ENCODE measurements around the gene PCDHA9. TPM values are rescaled to one million over a fixed set of nuclear protein-coding genes. Genes with fewer than 3 reads are reported as not detected.

PCDHA9 gene
- total and polyA plus RNA-seq, 2 of the 4 experiments (the other 2 are of a cell fraction), result under 0.01 TPM; not detected in 1

- no peak overlapping the region for H2AK5ac ChIP-seq (ENCODE audit: low read depth, low read length)
- H4K91ac ChIP-seq (ENCODE audit: insufficient read depth, low read depth, low read length), result no peak overlapping the region
- H3K9me3 ChIP-seq (ENCODE audit: control insufficient read depth, insufficient read depth, low read length), result peaks cover 17% of the 10 kb centered on the region
- no peaks in the 10 kb centered on the region for H3K4me1 ChIP-seq (ENCODE audit: control insufficient read depth, insufficient read depth, low read length)
- no peak overlapping the region for H2BK5ac ChIP-seq (ENCODE audit: low read depth, low read length, poor library complexity, severe bottlenecking)
- no peak overlapping the region for H3K18ac ChIP-seq (ENCODE audit: low read depth, low read length)
- no peak overlapping the region for H2AK9ac ChIP-seq (replicated peaks; ENCODE audit: low read depth, low read length, poor library complexity)
- no peak overlapping the region for H3K4me2 ChIP-seq (ENCODE audit: low read depth, low read length)
- no peaks in the 10 kb centered on the region for H3K9me1 ChIP-seq (ENCODE audit: insufficient read depth, low read length)
- no peak overlapping the region for H3K23ac ChIP-seq (ENCODE audit: low read depth, low read length)
- H4K20me1 ChIP-seq (ENCODE audit: insufficient read depth, low read length), result no peaks in the 10 kb centered on the region
- no peak overlapping the region for H2BK20ac ChIP-seq (ENCODE audit: low read depth, low read length)
- H3K4me3 ChIP-seq (ENCODE audit: insufficient read depth, low read depth, low read length), result no peak overlapping the region
- no peak overlapping the region for H2BK15ac ChIP-seq (ENCODE audit: low read depth, low read length)
- in situ Hi-C loops (cut with MboI; ENCODE audit: low sequenced_read_pairs) (no loop called here), dilution Hi-C loops (cut with HindIII; ENCODE audit: low sequenced_read_pairs, unreplicated experiment) (no loop called here), intact Hi-C loops (cut with micrococcal nuclease) (no loop called here)
- no peak overlapping the region for H4K8ac ChIP-seq (ENCODE audit: low read depth in 2 of 2, low read length in 2 of 2)
- 44% methylated on average over 79 of the region's 103 CpGs; no CpG with 5 or more reads in 1 of the 2 experiments for WGBS, 2 experiments (ENCODE audit: extremely low coverage in 2 of 2, insufficient read length in 1 of 2)
- no peak overlapping the region for H2AFZ ChIP-seq (replicated peaks; ENCODE audit: low read length, poor library complexity)
- H3K27me3 ChIP-seq (ENCODE audit: control insufficient read depth, insufficient read depth, low read length), result no peaks in the 10 kb centered on the region
- H3K4ac ChIP-seq (ENCODE audit: low read depth, low read length), result no peak overlapping the region
- no peak overlapping the region for H3K27ac ChIP-seq (ENCODE audit: insufficient read depth, low read length)
- no peak overlapping the region for H4K5ac ChIP-seq (ENCODE audit: low read depth, low read length)
- POLR2A ChIA-PET (ENCODE audit: unreplicated experiment), result no interaction called here
- H3K14ac ChIP-seq (replicated peaks; ENCODE audit: low read depth, low read length), result no peak overlapping the region
- H3K9ac ChIP-seq (ENCODE audit: low read depth, low read length), result no peak overlapping the region
- DNase-seq (no peak), ATAC-seq (ENCODE audit: low read depth) (no peak)
- BruUV-seq (replicated peaks), result no TSS peak
- H3K56ac ChIP-seq (ENCODE audit: extremely low read depth, insufficient read depth, low read length), result no peak overlapping the region
- no peak overlapping the region for H2BK120ac ChIP-seq (ENCODE audit: low read depth, low read length)
- no peaks in the 10 kb centered on the region for H3K36me3 ChIP-seq (ENCODE audit: control insufficient read depth, insufficient read depth, low read length)
- H3K79me1 ChIP-seq (ENCODE audit: low read depth in 1 of 2, low read length in 2 of 2), result no peaks in the 10 kb centered on the region
- CTCF ChIA-PET, result no interaction called here
- TF ChIP-seq MAFK (IDR thresholded peaks at IDR 0.05; ENCODE audit: low read depth, low read length) (no peak), CHD1 (IDR thresholded peaks at IDR 0.05; ENCODE audit: low read depth, low read length) (no peak), MAZ (IDR thresholded peaks at IDR 0.05; ENCODE audit: borderline replicate concordance, low read depth, low read length) (no peak), FOS (IDR thresholded peaks at IDR 0.05; ENCODE audit: low read depth, low read length) (no peak), CEBPB (IDR thresholded peaks at IDR 0.05; ENCODE audit: low read depth, low read length) (no peak), ELK1 (IDR thresholded peaks at IDR 0.05; ENCODE audit: borderline replicate concordance, low read depth, low read length) (no peak), RAD21 (IDR thresholded peaks at IDR 0.05; ENCODE audit: low read length) (no peak), NFE2L2 (IDR thresholded peaks at IDR 0.05; ENCODE audit: low read depth, low read length) (no peak), USF2 (IDR thresholded peaks at IDR 0.05; ENCODE audit: low read depth, low read length) (no peak), SMC3 (IDR thresholded peaks at IDR 0.05; ENCODE audit: low read depth, low read length) (no peak), BHLHE40 (IDR thresholded peaks at IDR 0.05; ENCODE audit: low read depth, low read length) (no peak), RCOR1 (IDR thresholded peaks at IDR 0.05; ENCODE audit: insufficient replicate concordance, low read length) (no peak), RFX5 (IDR thresholded peaks at IDR 0.05; ENCODE audit: low read depth, low read length) (no peak), POLR2A (IDR thresholded peaks at IDR 0.05; ENCODE audit: low read depth, low read length) (no peak), MXI1 (IDR thresholded peaks at IDR 0.05; ENCODE audit: borderline replicate concordance, low read depth, low read length) (no peak)
Observed at GRCh38 chr5:140835622-140836510, 12.3 kb upstream of the PCDHA9 start.
